ENCODE results near the gene TTLL11.

The TTLL11 gene

GRCh38 chr9:121808781-121809180 lies 284.3 kb downstream of the TTLL11 start:
- ATAC-seq: no peak
- no peak for TF ChIP-seq BACH2 (CRISPR knock-in tag; IDR thresholded peaks at IDR 0.05; ENCODE audit: borderline replicate concordance)
- TF ChIP-seq CREB5 (CRISPR knock-in tag; IDR thresholded peaks at IDR 0.05; ENCODE audit: low read depth): no peak
- no peak for TF ChIP-seq ZC3H10 (CRISPR knock-in tag; IDR thresholded peaks at IDR 0.05)

- no peak for TF ChIP-seq PPARA (CRISPR knock-in tag; IDR thresholded peaks at IDR 0.05; ENCODE audit: borderline replicate concordance)
- no peak for TF ChIP-seq TSHZ2 (CRISPR knock-in tag; IDR thresholded peaks at IDR 0.05)
- no peak for TF ChIP-seq BACH2 (CRISPR knock-in tag; IDR thresholded peaks at IDR 0.05; ENCODE audit: borderline replicate concordance)
- no peak for TF ChIP-seq CSDC2 (CRISPR knock-in tag; IDR thresholded peaks at IDR 0.05)
- no peak for ATAC-seq
Measured at GRCh38 chr9:121807823-121808278, 285.3 kb downstream of the TTLL11 start.

GRCh38 chr9:121807069-121807822 lies 285.9 kb downstream of the TTLL11 start:
- ATAC-seq: no peak
- TF ChIP-seq TOX (CRISPR knock-in tag; IDR thresholded peaks at IDR 0.05; ENCODE audit: borderline replicate concordance): no peak

GRCh38 chr9:121802753-121803152 lies 290.4 kb downstream of the TTLL11 start:
- no peak for ATAC-seq

More at GRCh38 chr9:121802753-121803152, 290.4 kb downstream of the TTLL11 start:
- TF ChIP-seq PATZ1 (CRISPR knock-in tag; IDR thresholded peaks at IDR 0.05; ENCODE audit: borderline replicate concordance) (no peak), ZNF565 (CRISPR knock-in tag; conservative IDR thresholded peaks at IDR 0.05; ENCODE audit: low read depth) (no peak), ISL1 (CRISPR knock-in tag; IDR thresholded peaks at IDR 0.05) (no peak), SNAI2 (CRISPR knock-in tag; IDR thresholded peaks at IDR 0.05) (no peak), ZFP3 (CRISPR knock-in tag; IDR thresholded peaks at IDR 0.05) (no peak), TCF4 (CRISPR knock-in tag; IDR thresholded peaks at IDR 0.05; ENCODE audit: borderline replicate concordance) (no peak), RARB (CRISPR knock-in tag; IDR thresholded peaks at IDR 0.05) (no peak), BACH2 (CRISPR knock-in tag; IDR thresholded peaks at IDR 0.05; ENCODE audit: borderline replicate concordance) (no peak), ZNF8 (CRISPR knock-in tag; IDR thresholded peaks at IDR 0.05) (no peak), TOX (CRISPR knock-in tag; IDR thresholded peaks at IDR 0.05; ENCODE audit: borderline replicate concordance) (no peak), CREB5 (CRISPR knock-in tag; IDR thresholded peaks at IDR 0.05; ENCODE audit: low read depth) (no peak), ARNTL (CRISPR knock-in tag; IDR thresholded peaks at IDR 0.05; ENCODE audit: borderline replicate concordance, low read depth) (no peak), PPARA (CRISPR knock-in tag; IDR thresholded peaks at IDR 0.05; ENCODE audit: borderline replicate concordance) (no peak), TSHZ2 (CRISPR knock-in tag; IDR thresholded peaks at IDR 0.05) (no peak), ZC3H10 (CRISPR knock-in tag; IDR thresholded peaks at IDR 0.05) (no peak), GLIS3 (CRISPR knock-in tag; IDR thresholded peaks at IDR 0.05) (no peak)

All from SK-N-SH treated with all-trans-retinoic acid at 6 μM for 48 hours (cell line).